ENCODE measurements around the gene MOGAT1. TPM values are rescaled to one million over a fixed set of nuclear protein-coding genes. Genes with fewer than 3 reads are reported as not detected.

Gene MOGAT1
- total and polyA plus RNA-seq, 2 of the 13 experiments (the other 11 are each of a cell fraction or from before 2014, with no cell fraction given): 0.98 to 4.3 TPM

- TF ChIP-seq CTCF (CRISPR knock-in tag; IDR thresholded peaks at IDR 0.05) (0 out of 2 replicates have a peak, but pooled peaks have one; percentile 10), NFE2 (CRISPR knock-in tag; IDR thresholded peaks at IDR 0.05) (no peak), RFX1 (IDR thresholded peaks at IDR 0.05) (no peak), ZNF34 (CRISPR knock-in tag; IDR thresholded peaks at IDR 0.05; ENCODE audit: borderline replicate concordance) (0 out of 2 replicates have a peak, but pooled peaks have one; percentile 71), HNF1A (IDR thresholded peaks at IDR 0.05; ENCODE audit: low read depth) (no peak), HNF1A (CRISPR knock-in tag; IDR thresholded peaks at IDR 0.05; ENCODE audit: borderline replicate concordance) (peak; percentile 59; the same call in 1 of the 2 replicates), ZNF337 (CRISPR knock-in tag; IDR thresholded peaks at IDR 0.05; ENCODE audit: borderline replicate concordance, low read depth) (peak; percentile 67; the same call in 1 of the 2 replicates), ESRRA (CRISPR knock-in tag; IDR thresholded peaks at IDR 0.05; ENCODE audit: low read depth) (peak; percentile 16; the same call in 1 of the 2 replicates), NFIB (CRISPR knock-in tag; IDR thresholded peaks at IDR 0.05; ENCODE audit: borderline replicate concordance) (no peak), ZSCAN22 (CRISPR knock-in tag; IDR thresholded peaks at IDR 0.05) (no peak), ZNF558 (CRISPR knock-in tag; IDR thresholded peaks at IDR 0.05; ENCODE audit: borderline replicate concordance) (peak; percentile 85; the same call in 1 of the 2 replicates), TRIM24 (CRISPR knock-in tag; IDR thresholded peaks at IDR 0.05) (no peak), ZSCAN9 (CRISPR knock-in tag; IDR thresholded peaks at IDR 0.05; ENCODE audit: borderline replicate concordance) (no peak), NCOA1 (CRISPR knock-in tag; IDR thresholded peaks at IDR 0.05) (no peak; the same call in 1 of the 2 replicates), ZNF788 (CRISPR knock-in tag; IDR thresholded peaks at IDR 0.05; ENCODE audit: borderline replicate concordance) (0 out of 2 replicates have a peak, but pooled peaks have one; percentile 21), CCAR2 (optimal IDR thresholded peaks at IDR 0.05; ENCODE audit: low read depth, low read length) (no peak), CEBPB (IDR thresholded peaks at IDR 0.05; ENCODE audit: borderline replicate concordance, low read depth, low read length) (no peak), MATR3 (CRISPR knock-in tag; IDR thresholded peaks at IDR 0.05) (0 out of 2 replicates have a peak, but pooled peaks have one; percentile 66), CREM (IDR thresholded peaks at IDR 0.05) (peak; percentile 88), CREM (CRISPR knock-in tag; IDR thresholded peaks at IDR 0.05) (no peak), HOXA9 (CRISPR knock-in tag; IDR thresholded peaks at IDR 0.05; ENCODE audit: borderline replicate concordance) (no peak), RBM39 (IDR thresholded peaks at IDR 0.05; ENCODE audit: low read depth, low read length, poor library complexity, severe bottlenecking) (peak; percentile 55), ZNF292 (CRISPR knock-in tag; IDR thresholded peaks at IDR 0.05; ENCODE audit: borderline replicate concordance, low read depth) (peak; percentile 65; the same call in 1 of the 2 replicates), MAF1 (CRISPR knock-in tag; IDR thresholded peaks at IDR 0.05; ENCODE audit: borderline replicate concordance) (0 out of 2 replicates have a peak, but pooled peaks have one; percentile 31)
These were observed 15.5 kb upstream of the MOGAT1 start, which contains the start of gene FARSB (continued) for GRCh38 chr2:222655787-222656525.

All from HepG2 (cell line).